ENCODE data around the gene FOXRED1.
A peak's percentile ranks its signal among the peaks of the same experiment; 100 is the strongest.
"Not testable (repeated sequence)": the region's sequence is repeated elsewhere in the genome, so short reads cannot be mapped to it uniquely, and the experiment has no call there.

Gene FOXRED1

GRCh38 chr11:126268708-126269579 lies at the start of gene FOXRED1, which contains the start of gene SRPRA:
FOXRED1 (plus strand) TSS chr11:126269154; CDS start chr11:126269207, 53 bp downstream.
SRPRA (minus strand) TSS chr11:126268895; CDS start chr11:126268804, 91 bp downstream.
- peak; percentile 100 for DNase-seq (ENCODE audit: low read depth in 2 of 2)

GRCh38 chr11:126219547-126219946 lies 49.4 kb upstream of the FOXRED1 start:
- no peak for DNase-seq (ENCODE audit: low read depth in 2 of 2)

- no peak for DNase-seq (ENCODE audit: low read depth in 2 of 2)
These were observed 44.2 kb upstream of the FOXRED1 start for GRCh38 chr11:126224647-126225294.

GRCh38 chr11:126225295-126225665 lies 43.7 kb upstream of the FOXRED1 start:
- DNase-seq (ENCODE audit: low read depth in 2 of 2), result no peak

- DNase-seq (ENCODE audit: low read depth in 2 of 2), result no peak
These were observed 42.4 kb upstream of the FOXRED1 start for GRCh38 chr11:126226334-126227084.

GRCh38 chr11:126229858-126230540 lies 39.0 kb upstream of the FOXRED1 start:
- no peak for DNase-seq (ENCODE audit: low read depth in 2 of 2)

- no peak for DNase-seq (ENCODE audit: low read depth in 2 of 2)
These were observed 37.1 kb upstream of the FOXRED1 start for GRCh38 chr11:126231725-126232459.

GRCh38 chr11:126232683-126233082 lies 36.3 kb upstream of the FOXRED1 start:
- no peak for DNase-seq (ENCODE audit: low read depth in 2 of 2)

- no peak for DNase-seq (ENCODE audit: low read depth in 2 of 2)
These were observed 35.6 kb upstream of the FOXRED1 start for GRCh38 chr11:126233391-126233790.

GRCh38 chr11:126246636-126247035 lies 22.3 kb upstream of the FOXRED1 start:
- DNase-seq (ENCODE audit: low read depth in 2 of 2), result no peak

GRCh38 chr11:126253265-126253664 lies 15.7 kb upstream of the FOXRED1 start:
- no peak for DNase-seq (ENCODE audit: low read depth in 2 of 2)

GRCh38 chr11:126254819-126255218 lies 14.1 kb upstream of the FOXRED1 start:
- no peak for DNase-seq (ENCODE audit: low read depth in 2 of 2)

- not testable (repeated sequence) for DNase-seq (ENCODE audit: low read depth in 2 of 2)
These were observed 13.4 kb upstream of the FOXRED1 start for GRCh38 chr11:126255507-126255906.

GRCh38 chr11:126256216-126256615 lies 12.7 kb upstream of the FOXRED1 start:
- DNase-seq (ENCODE audit: low read depth in 2 of 2), result no peak

- no peak for DNase-seq (ENCODE audit: low read depth in 2 of 2)
These were observed 11.8 kb upstream of the FOXRED1 start for GRCh38 chr11:126257144-126257543.

GRCh38 chr11:126257764-126258163 lies 11.2 kb upstream of the FOXRED1 start:
- no peak for DNase-seq (ENCODE audit: low read depth in 2 of 2)

GRCh38 chr11:126262216-126262615 lies 6.7 kb upstream of the FOXRED1 start:
- DNase-seq (ENCODE audit: low read depth in 2 of 2), result no peak

- DNase-seq (ENCODE audit: low read depth in 2 of 2), result no peak
These were observed 5.5 kb upstream of the FOXRED1 start for GRCh38 chr11:126263489-126263888.

- no peak for DNase-seq (ENCODE audit: low read depth in 2 of 2)
These were observed 3.1 kb upstream of the FOXRED1 start for GRCh38 chr11:126265811-126266210.

GRCh38 chr11:126267650-126268049 lies 1.3 kb upstream of the FOXRED1 start:
- no peak for DNase-seq (ENCODE audit: low read depth in 2 of 2)

- no peak for DNase-seq (ENCODE audit: low read depth in 2 of 2)
These were observed 620 bp upstream of the FOXRED1 start for GRCh38 chr11:126268361-126268707.
